HL-60 (cell line): Measurements from ENCODE around the gene LIN52.

Experiments used
- DNase-seq, 2 experiments: peaks; one replicate each; pipeline ENCODE4 v3.0.0-alpha.2; 2010 to 2020; ENCODE audit warnings: low read depth in 1 of 2, low spot score in 1 of 2
- H3K27ac ChIP-seq: fragments of 250-450 bp; sonication (Bioruptor Pico); replicated peaks from 2 replicates; pipeline ENCODE4 v1.5.1; 2020; ENCODE audit warnings: mild to moderate bottlenecking, moderate library complexity
- H3K27me3 ChIP-seq: fragments of 250-450 bp; sonication (Bioruptor Pico); 2 replicates; pipeline ENCODE4 v1.5.1; 2021; ENCODE audit warnings: mild to moderate bottlenecking, moderate library complexity; ENCODE audit not compliant: insufficient read depth, poor library complexity, severe bottlenecking
- H3K4me3 ChIP-seq: replicated peaks from 2 replicates; pipeline ENCODE4 v1.5.1; 2011; ENCODE audit warnings: mild to moderate bottlenecking, control low read depth, low read length; ENCODE audit not compliant: insufficient read depth
- GABPA ChIP-seq: IDR thresholded peaks from 2 replicates; pipeline ENCODE4 v1.6.1; 2012; ENCODE audit warnings: low read depth
- POLR2AphosphoS5 ChIP-seq: IDR thresholded peaks from 2 replicates; pipeline ENCODE4 v1.6.1; 2012; ENCODE audit warnings: low read depth
- REST ChIP-seq: IDR thresholded peaks from 2 replicates; pipeline ENCODE4 v1.6.1; 2012; ENCODE audit warnings: low read depth; ENCODE audit not compliant: insufficient replicate concordance
- SPI1 ChIP-seq: IDR thresholded peaks from 2 replicates; pipeline ENCODE4 v1.6.1; 2012; ENCODE audit warnings: low read depth, mild to moderate bottlenecking, borderline replicate concordance
- TF ChIP-seq, protein P1 (sequence below): IDR thresholded peaks from one replicate; pipeline ENCODE4 v1.5.1; 2011; ENCODE audit warnings: low read length, control low read depth, inconsistent platforms; ENCODE audit not compliant: insufficient read depth

LIN52 gene

GRCh38 chr14:74190927-74191575 lies 106.3 kb downstream of the LIN52 start:
- H3K27ac ChIP-seq = no peak overlapping the region
- TF ChIP-seq GABPA = no peak
- no peak for TF ChIP-seq REST
- TF ChIP-seq, protein P1, sequence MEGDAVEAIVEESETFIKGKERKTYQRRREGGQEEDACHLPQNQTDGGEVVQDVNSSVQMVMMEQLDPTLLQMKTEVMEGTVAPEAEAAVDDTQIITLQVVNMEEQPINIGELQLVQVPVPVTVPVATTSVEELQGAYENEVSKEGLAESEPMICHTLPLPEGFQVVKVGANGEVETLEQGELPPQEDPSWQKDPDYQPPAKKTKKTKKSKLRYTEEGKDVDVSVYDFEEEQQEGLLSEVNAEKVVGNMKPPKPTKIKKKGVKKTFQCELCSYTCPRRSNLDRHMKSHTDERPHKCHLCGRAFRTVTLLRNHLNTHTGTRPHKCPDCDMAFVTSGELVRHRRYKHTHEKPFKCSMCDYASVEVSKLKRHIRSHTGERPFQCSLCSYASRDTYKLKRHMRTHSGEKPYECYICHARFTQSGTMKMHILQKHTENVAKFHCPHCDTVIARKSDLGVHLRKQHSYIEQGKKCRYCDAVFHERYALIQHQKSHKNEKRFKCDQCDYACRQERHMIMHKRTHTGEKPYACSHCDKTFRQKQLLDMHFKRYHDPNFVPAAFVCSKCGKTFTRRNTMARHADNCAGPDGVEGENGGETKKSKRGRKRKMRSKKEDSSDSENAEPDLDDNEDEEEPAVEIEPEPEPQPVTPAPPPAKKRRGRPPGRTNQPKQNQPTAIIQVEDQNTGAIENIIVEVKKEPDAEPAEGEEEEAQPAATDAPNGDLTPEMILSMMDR = no peak
- no peak for TF ChIP-seq SPI1
- TF ChIP-seq POLR2AphosphoS5 = no peak
- H3K4me3 ChIP-seq = no peak overlapping the region
- DNase-seq = no peak
- no peaks in the 10 kb centered on the region for H3K27me3 ChIP-seq

- no peak for TF ChIP-seq GABPA
- no peak for TF ChIP-seq POLR2AphosphoS5
- TF ChIP-seq REST = no peak
- TF ChIP-seq SPI1 = no peak
- no peak overlapping the region for H3K4me3 ChIP-seq
- no peak for DNase-seq
- no peak overlapping the region for H3K27ac ChIP-seq
- no peaks in the 10 kb centered on the region for H3K27me3 ChIP-seq
Measured at GRCh38 chr14:74194506-74195274, 109.9 kb downstream of the LIN52 start.

GRCh38 chr14:74195623-74196022 lies 110.9 kb downstream of the LIN52 start:
- Histone ChIP-seq H3K4me3 (no peak overlapping the region), H3K27ac (no peak overlapping the region), H3K27me3 (no peaks in the 10 kb centered on the region)
- no peak for DNase-seq
- no peak for TF ChIP-seq SPI1
- TF ChIP-seq REST = no peak
- TF ChIP-seq POLR2AphosphoS5 = no peak
- TF ChIP-seq GABPA = no peak
- TF ChIP-seq, protein P1 = no peak
